HG02642 (cell line): ENCODE data around the gene SLC25A24.

Experiments used
- ATAC-seq: cut with Tn5 transposase; IDR thresholded peaks from one replicate; pipeline ENCODE4 v1.9.1; 2021; ENCODE audit warnings: mild to moderate bottlenecking; ENCODE audit not compliant: unreplicated experiment, poor library complexity

The SLC25A24 gene

DNA sequence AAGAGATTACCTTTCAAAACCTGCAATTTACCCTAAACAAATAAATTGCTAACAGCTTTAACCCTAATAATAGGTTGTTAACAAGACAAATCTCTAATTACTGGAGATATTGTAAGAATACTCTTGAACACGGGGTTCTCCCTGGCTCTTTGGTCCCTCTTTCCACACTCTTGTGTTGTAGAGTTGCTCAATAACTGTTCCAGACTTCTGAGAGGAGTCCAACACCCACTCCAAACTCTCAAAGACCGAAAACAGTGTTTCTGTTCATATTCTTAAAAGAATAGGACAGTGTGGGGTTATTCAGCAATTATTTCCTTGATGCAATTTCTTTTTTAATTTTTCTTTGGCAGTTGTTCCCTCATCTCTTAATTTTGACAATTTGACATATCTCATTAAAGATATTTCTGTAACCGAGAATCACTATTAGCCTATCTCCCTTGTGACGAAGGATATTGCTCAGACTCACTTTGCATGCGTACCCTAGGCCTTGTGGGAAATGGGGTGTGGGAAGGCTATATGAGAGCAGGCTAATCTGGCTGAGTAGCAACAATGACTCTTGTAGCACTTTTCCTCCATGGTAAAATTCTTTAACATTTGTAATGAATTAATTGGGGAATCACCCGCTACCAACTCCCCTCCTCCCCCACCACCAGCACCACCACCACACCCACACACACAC, 90.7 kb downstream of the SLC25A24 start:
- ATAC-seq = no peak

DNA sequence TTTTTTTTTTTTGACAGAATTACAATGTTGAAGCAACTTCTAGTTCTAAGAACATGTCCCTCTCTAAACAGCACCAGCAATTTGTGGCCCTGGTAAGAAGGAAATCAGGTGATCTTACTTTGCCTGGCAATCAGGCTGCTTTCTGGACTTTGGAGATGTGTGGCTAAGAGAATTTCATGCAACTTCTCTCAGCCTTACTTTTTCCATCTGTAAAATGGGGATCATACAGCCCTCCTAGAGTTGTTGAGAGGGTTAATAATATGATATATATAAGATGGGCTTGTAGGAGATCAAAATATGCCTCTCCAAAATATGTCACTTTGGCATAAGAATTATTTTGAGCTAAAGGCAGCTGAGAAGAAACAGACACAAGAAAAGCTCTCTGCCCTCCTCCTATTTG, 92.0 kb downstream of the SLC25A24 start:
- ATAC-seq = no peak

DNA sequence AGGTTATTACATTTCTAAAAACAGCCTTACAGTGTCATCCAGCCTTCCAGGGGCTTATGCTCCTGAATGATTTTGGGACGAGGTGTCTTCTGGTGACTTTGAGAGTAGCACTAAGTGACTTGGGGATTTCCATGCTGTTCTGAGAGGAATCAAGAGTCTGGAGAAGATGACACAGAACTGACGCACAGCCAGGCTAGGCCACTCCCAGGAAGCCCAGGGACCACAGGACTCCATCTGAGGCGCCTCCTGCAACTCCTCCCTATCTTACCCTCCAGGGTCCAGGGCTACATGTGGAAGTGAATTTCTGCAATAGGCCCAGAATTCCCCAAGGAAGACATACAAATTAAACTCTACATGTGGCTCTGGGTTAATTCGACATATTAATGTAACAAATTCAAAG, 92.5 kb downstream of the SLC25A24 start:
- no peak for ATAC-seq

DNA sequence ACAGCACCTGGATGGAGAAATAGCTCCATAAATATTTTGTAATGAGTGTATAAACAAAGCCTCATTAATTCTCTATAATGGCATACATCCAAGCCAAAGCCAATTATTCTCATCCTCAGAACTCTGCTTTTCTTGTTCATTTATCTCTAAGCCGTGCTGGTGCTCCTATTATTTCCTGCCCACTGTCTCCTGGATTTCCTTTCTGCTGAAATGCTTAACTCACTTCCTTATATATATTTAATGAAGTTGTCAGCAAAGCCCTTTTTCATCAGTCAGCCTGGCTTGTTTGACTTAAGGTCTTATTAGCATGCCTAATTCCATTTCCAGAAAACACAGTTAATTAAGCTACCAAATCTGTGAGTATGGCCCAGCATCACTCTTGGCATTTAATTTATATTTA, 93.4 kb downstream of the SLC25A24 start:
- no peak for ATAC-seq

DNA sequence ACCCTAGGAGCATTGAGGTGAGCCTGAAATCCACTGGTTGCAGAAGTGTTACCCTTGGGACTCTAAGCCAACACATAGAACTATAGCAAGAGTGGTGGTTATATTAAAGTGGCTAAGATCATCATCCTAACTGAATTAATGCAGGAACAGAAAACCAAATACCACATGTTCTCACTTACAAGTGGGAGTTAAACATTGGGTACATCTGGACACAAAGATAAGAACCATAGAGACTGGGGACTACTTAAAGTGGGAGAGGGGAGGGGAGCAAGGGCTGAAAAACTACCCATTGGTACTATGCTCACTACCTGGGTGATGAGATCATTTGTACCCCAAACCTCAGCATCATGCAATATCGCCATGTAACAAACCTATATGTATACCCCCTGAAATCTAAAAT, 100.0 kb downstream of the SLC25A24 start:
- no peak for ATAC-seq

DNA sequence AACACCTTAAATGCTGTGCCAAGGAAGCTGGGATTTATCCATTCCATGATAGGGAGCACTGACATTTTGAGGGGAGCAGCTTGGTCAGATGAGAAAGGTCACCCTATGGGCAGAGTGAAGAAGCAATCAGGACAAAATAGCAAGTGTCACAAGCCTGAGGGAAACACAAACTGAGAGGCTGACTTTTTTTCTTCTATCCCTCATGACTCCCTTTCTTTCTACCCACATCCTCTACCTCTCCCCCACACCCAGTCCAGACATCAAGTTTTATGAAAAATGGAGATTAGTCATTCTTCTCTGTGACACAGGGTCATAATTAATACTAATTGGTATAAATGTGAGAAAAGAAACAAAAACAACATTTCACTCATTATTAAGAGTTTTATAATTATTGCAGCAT, 103.1 kb downstream of the SLC25A24 start:
- ATAC-seq = no peak

DNA sequence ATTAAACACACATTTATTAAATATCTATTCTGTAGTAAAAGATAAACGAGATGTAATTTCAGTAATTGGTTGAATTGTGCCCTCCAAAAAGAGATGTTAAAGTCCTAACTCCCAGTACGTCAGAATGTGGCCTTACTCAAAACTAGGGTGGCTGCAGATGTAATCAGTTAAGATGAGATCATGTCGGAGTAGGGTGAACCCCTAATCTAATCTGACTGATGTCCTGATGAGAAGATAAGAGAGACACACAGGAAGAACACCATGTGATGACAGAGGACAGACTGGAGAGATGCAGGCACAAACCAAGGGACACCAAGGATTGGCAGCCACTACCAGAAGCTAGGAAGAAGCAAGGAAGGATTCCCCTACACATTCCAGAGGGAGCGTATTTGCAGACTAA, 104.1 kb downstream of the SLC25A24 start:
- ATAC-seq = no peak

DNA sequence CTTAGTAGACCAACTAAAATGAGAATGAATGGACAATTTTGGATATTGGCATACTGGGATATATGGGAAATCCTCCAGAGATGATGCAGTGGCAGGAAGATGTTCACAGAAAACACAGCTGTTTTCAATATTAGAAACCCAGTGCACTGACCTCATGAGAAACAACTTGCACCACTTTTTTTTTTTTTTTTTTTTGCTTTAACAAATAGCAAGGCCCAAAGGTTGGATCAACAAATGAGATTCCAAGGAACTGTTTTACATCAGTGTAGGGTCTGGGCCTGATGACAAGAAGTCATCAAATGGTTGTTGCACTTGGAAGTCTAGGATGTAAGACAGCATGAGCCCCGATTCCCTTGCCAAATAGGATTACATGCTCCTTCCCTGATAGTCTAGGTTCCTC, 110.7 kb downstream of the SLC25A24 start:
- ATAC-seq = no peak

DNA sequence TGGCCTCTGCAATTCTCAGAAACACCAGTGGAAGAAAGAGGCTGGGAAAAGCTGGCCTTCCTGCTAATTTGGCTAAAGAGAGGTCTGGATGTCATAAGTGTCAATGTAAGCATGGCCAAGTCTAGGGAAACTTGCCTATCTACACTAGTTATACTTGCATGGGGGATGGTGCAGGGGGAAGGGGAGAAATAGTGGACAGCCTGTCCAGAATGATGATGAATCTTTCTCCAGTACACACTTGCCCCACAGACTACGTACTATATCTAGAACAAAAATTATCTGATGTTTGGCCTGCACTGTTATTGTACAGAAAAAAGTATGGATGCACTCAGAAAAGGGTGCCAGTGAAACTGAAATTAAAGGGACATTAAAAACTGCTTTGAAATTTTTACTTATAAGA, 114.5 kb downstream of the SLC25A24 start:
- ATAC-seq = no peak

DNA sequence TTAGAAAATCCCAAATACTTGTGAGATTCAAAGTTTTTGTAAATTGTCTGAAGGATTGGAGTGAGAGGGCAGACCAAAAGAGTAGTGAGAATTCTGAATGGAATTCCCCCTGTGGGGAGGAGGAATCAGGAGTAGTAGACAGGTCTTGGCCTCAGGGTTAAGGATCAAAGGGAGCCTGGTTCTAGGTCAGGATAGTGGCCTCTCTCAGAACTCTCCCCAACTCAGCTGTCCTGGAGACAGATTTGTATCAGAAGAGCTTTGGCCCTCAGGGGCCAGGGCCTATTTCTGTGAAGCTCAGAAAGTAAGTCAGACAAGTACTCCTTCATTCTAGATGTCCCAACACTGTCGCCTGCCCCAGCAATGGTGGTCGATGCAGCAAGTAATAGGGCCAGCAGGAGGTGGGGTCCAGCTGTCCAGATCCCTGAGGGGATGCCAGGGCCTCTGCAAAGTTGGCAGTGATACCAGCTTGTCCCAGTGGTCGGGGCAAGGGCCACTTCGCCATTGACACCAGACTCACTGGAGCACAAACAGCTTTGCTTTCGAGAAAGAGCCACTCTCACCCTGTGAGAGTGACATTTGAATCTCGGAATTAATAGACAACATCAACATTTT, 115.2 kb downstream of the SLC25A24 start:
- no peak for ATAC-seq
